GM18867 (cell line): ENCODE data around the gene ADCY5.

Experiments used
- ATAC-seq: cut with Tn5 transposase; IDR thresholded peaks from one replicate; pipeline ENCODE4 v1.9.1; 2021; ENCODE audit warnings: mild to moderate bottlenecking, moderate library complexity; ENCODE audit not compliant: unreplicated experiment

Gene ADCY5

DNA sequence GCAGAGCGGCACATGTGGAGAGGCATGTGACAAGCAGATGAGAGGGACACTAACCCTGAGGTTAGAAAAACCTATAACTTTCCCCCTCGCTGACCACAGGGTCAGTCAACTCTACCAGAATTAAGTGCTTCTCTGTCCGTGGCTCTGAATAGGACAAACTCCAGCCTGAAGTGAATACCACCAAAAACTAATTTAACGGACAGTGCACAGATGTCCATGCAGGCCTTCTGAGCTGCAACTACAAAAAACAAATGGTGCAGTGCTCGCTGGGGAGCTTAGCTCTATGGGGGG is 59.3 kb downstream of the ADCY5 start:
- ATAC-seq: no peak

DNA sequence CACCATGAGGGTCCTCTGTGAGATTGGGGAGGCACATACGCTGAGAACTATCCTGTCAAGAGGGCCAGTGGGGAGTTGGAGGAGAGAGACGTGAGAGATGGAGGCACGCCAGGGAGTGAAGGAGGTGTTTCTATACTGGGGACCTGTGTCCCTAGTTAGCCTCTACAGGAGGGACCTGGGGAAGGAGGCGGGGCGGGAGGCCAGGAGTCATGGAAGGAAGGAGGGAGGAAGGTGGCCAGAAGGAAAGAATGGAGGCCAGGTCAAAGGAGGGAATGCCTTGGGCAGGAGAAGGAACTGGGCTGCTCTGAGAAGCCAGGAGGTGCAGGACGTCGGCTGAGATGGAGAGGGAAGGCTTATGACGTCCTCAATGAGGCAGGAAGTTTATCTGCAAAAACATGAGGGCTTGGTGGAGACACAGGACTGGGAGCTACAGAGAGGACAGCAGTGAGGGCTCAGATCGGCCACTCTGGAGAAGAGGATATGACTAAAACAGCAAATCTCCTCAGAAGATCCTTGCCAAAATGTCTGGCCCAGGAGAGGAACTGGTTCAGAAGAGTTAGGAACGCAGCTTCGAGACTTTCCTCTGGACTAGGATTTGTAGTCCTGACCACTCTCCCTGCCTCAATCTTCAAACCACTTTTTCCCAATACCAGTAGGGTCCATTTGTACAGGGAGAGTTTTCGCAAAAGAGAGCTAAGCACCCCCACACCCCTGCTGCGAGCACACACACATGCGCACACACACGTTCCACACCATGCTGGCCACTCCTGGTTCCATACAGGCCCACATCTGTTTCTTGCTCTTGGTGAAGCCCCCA is 59.9 kb downstream of the ADCY5 start:
- no peak for ATAC-seq

DNA sequence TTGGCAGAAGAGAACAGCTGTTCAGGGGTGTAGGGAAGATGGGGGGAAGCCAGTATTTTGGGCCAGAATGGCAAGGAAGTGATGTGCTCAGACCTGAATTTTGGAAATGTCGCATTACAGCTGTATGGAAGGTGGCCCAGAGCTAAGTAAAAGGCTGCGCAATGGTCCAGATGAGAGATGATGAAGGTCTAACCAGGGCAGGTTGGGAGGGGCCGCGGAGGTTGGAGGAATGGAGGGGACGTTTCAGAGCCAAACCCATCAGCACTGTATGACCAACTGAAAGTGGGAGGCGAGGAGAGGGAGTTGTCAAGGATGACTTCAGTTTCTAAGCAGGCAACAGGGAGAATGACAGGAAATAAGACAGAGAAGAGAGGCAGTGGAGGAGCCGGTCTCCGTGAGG is 60.8 kb downstream of the ADCY5 start:
- no peak for ATAC-seq

GRCh38 chr3:123387532-123387931 is 61.4 kb downstream of the ADCY5 start:
- no peak for ATAC-seq

DNA sequence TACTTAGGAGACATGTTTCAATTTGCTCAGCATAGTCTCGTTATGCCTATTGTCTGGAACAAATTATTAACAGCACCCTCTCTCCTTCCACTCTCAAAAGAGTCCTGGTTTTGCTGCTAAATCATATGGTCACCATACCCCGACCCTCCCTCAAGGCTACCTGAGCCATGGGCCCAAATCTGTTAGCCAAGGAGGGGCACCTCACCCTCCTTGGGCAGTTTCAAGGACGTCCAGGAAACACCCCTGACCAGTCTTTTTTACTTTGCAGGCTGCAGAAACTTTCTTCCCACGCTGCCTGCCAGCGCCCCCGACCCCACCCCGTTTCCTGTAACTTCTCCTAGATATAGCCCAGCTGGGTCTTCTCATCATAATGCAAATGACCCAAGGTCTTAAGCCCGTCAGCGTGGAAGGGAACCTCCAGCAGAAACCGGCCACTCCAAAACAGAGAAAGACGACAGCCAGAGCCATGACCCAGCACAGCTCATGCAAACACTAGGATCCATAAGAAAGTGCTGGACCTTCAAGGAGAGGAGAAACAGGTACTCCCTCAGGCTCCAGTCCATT is 62.3 kb downstream of the ADCY5 start:
- no peak for ATAC-seq

- no peak for ATAC-seq
These were observed 62.9 kb downstream of the ADCY5 start for GRCh38 chr3:123385981-123386380.

- no peak for ATAC-seq
These were observed 63.4 kb downstream of the ADCY5 start for GRCh38 chr3:123385499-123385898.

DNA sequence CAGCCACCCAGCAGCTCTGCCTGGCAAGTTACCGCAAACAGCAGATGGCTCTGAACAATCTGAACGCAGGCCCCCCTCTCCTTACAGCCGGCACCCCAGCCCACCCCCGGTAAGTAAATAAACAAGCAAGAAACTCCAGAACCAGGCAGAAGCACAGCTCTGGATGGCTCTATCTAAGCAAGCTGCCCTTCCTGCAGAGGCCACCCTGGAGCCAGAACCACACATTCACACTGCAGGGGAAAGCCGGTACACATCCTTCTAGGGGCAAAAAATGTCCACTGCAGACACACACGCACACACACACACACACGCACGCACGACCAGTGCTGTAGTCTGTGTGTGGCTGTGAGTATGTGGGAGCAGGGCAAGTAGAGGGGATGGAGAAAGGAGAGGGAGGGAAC is 63.9 kb downstream of the ADCY5 start:
- ATAC-seq: no peak

DNA sequence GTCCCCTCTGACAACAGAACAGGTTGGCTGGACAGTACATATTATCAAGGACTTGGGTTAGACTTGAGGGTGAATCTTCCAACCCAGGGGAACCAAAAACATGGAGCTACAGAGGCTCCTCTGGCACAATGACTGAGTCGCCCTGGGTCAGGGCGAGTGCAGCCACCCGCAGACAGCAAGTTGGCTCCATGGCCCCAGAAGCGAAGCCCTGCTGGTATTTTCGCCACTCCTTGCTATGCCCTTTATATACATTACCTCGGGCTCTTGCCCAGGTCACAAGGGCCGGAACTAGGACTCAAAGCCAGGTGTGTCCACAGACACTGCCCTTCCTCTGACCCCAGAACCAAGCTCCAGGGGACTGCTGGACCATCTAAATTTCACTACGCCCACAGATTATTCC is 64.6 kb downstream of the ADCY5 start:
- no peak for ATAC-seq

- no peak for ATAC-seq
These were observed 65.5 kb downstream of the ADCY5 start for GRCh38 chr3:123383091-123384053.

GRCh38 chr3:123380261-123380660 is 68.6 kb downstream of the ADCY5 start:
- ATAC-seq: no peak

DNA sequence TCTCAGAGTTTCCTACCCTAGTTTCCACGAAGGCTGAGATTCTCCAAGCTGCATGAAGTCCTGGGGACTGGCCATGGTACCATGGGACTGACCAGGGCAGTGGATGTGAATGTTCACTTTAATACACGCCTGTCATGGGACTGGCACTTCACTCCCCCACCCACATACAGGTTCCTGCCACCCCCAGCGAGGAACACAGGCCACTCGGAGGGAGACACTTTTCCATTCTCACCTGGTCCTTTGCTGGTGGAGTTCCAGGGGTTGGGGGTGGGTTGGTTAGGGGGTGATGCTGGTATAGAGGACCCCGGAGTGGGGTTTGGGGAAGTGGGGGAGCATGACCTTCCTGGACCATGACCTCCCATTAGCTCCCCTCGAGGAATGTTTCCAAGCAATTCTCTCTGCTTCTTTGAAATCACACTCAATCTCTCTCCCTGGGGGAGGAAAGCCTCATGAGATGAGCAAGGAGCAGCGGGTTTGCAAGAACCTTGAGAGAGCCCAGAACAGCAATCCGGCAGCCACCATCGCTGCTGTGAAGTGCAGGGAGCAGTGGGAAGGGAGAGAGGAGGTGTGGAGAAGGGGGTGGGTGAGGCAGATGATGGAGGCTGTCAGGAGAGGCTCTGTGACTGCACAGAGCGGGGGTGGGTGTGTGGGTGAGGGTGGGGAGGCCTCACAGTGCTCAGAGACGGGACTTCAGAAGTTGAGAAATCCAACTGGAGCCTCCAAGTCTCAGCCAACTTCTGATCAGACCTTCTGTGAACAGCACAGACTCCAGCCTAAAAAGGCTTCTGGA is 69.7 kb downstream of the ADCY5 start:
- ATAC-seq: no peak

GRCh38 chr3:123378409-123378915 is 70.4 kb downstream of the ADCY5 start:
- no peak for ATAC-seq

DNA sequence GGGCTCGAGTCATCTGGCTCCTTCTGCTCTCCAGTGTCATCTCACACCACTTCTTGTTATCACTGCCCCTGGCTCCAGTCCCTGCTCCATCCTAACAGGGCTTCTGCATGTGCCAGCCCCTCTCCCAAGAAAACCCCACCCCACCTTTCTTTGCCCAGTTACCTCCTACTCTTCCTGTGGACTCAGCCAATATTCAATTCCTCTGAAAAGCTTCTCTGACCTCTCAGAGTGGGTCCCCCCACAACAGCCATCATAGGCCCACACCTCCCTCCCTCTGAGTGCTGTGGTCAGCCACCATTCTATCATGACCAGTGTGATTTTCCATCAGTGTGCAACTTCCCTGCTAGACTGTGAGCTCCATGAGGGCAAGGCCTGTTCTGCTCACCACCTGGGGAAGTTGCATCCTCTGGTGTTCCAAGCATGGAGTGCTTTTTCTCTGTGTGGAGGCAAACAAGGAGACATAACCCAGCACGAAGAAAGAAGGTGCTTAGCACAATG is 71.6 kb downstream of the ADCY5 start:
- no peak for ATAC-seq

GRCh38 chr3:123376451-123377242 is 72.2 kb downstream of the ADCY5 start:
- ATAC-seq: no peak

DNA sequence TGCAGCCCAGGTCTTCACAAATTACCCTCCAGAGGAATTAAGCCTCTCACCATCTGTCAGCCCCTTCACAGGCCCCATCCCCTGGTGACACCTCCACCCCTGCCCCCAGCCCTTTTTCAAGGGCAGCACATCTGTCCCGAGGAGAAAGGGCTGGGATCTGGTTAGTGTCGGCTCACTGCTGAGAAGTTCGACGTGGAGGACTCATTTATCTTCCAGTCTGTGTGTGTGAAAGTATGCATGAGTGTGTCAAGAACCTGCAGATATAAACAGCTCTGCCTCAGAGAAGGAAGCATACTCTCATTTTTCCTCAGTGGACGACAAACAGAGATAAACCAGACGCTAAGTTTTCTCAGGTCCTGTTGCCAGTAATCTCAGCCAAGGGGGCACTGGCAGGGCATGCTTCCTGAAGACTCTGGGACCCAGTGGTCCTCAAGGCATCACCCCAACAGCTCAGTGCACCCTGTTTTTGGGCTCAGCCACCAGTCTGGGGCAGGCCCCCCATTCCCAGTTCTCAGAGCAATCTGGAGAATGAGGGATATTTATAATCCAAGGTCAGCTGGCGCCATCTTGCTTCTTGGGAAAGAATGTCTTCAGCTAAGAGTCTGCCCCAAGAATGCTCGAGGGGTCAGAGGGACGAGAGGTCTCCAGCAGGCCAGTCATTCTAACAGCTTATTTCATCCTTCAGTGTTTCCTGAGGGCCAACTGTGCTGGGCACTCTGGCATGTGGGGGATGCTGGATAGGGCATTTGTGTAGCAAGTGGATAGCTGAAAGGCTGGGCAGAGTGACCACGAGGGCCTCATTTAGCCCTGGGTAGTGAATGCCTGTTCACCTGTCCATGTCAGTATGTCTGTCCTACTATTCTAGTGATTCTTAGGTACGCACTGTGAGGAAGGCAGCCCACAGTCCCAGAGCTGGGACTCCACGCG is 73.6 kb downstream of the ADCY5 start:
- ATAC-seq: no peak

DNA sequence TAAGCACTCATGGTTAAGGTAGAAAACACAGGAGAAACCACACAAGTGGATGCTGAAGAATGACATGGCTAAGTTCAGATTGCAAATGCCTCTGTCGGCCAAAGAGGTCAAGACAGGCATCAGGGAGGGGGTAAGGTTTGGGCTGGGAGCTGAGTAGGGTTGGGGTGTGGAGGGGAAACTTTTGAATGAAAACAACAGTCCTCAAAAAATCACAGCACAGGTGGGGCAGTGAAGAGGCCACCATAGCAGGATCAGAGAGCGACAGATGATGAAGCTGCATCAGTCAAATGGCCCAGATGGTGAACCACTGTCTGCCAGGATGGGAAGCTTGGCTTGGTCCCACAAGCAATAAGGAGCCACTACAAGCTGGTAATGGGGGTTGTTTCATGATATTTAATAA is 74.9 kb downstream of the ADCY5 start:
- ATAC-seq: no peak

- no peak for ATAC-seq
These were observed 75.4 kb downstream of the ADCY5 start for GRCh38 chr3:123373474-123373987.
